C4-2B (cell line): Measurements from ENCODE around the gene CYP19A1.

Experiments used
- H3K27ac ChIP-seq: fragments of 450-650 bp; 2 replicates; pipeline ENCODE4 v1.5.1; 2017
- CTCF ChIP-seq: fragments of 450-650 bp; conservative IDR thresholded peaks from 2 replicates; pipeline ENCODE4 v1.5.1; 2017; ENCODE audit warnings: mild to moderate bottlenecking
- ZFX ChIP-seq: fragments of 450-650 bp; IDR thresholded peaks from 2 replicates; pipeline ENCODE4 v1.6.1; 2017

The CYP19A1 gene

GRCh38 chr15:51325167-51325566 lies 13.2 kb downstream of the CYP19A1 start:
- TF ChIP-seq CTCF (no peak), ZFX (no peak)
- H3K27ac ChIP-seq: no peak overlapping the region

GRCh38 chr15:51323749-51324148 lies 14.6 kb downstream of the CYP19A1 start:
- H3K27ac ChIP-seq: no peak overlapping the region
- no peak for TF ChIP-seq CTCF
- no peak for TF ChIP-seq ZFX

GRCh38 chr15:51322621-51323296 lies 15.6 kb downstream of the CYP19A1 start:
- no peak for TF ChIP-seq CTCF
- no peak for TF ChIP-seq ZFX
- no peak overlapping the region for H3K27ac ChIP-seq

GRCh38 chr15:51321316-51321715 lies 17.1 kb downstream of the CYP19A1 start:
- TF ChIP-seq CTCF: no peak
- no peak for TF ChIP-seq ZFX
- H3K27ac ChIP-seq: no peak overlapping the region

GRCh38 chr15:51320843-51321242 lies 17.6 kb downstream of the CYP19A1 start:
- H3K27ac ChIP-seq: no peak overlapping the region
- TF ChIP-seq ZFX (no peak), CTCF (no peak)

- TF ChIP-seq CTCF (no peak), ZFX (no peak)
- no peak overlapping the region for H3K27ac ChIP-seq
Measured at GRCh38 chr15:51319539-51319938, 18.9 kb downstream of the CYP19A1 start.

GRCh38 chr15:51318382-51319150 lies 19.8 kb downstream of the CYP19A1 start:
- no peak for TF ChIP-seq ZFX
- TF ChIP-seq CTCF: no peak
- no peak overlapping the region for H3K27ac ChIP-seq
